ENCODE results near the gene U2AF1L4. TPM values are rescaled to one million over a fixed set of nuclear protein-coding genes. Genes with fewer than 3 reads are reported as not detected.

U2AF1L4 gene
- total RNA-seq, 2 experiments from 2014 or later = 42.3 to 43.9 TPM

GRCh38 chr19:35755131-35755549, 9.9 kb upstream of the U2AF1L4 start:
- peaks cover 23% of the 10 kb centered on the region for H3K4me1 Mint-ChIP-seq
- H3K27ac Mint-ChIP-seq = no peak overlapping the region

GRCh38 chr19:35754370-35755130, 9.3 kb upstream of the U2AF1L4 start:
- Mint-ChIP-seq H3K27ac (peak overlapping the region; percentile 22), H3K9me3 (no peaks in the 10 kb centered on the region), H3K36me3 (peaks cover 20% of the 10 kb centered on the region), H3K4me1 (peaks cover 26% of the 10 kb centered on the region), H3K27me3 (peaks cover 17% of the 10 kb centered on the region), H3K4me3 (no peak overlapping the region)
- DNase-seq = no peak

More at GRCh38 chr19:35755131-35755549, 9.9 kb upstream of the U2AF1L4 start:
- peak overlapping the region; percentile 27 for H3K4me3 Mint-ChIP-seq
- no peak for DNase-seq
- H3K9me3 Mint-ChIP-seq = no peaks in the 10 kb centered on the region
- peaks cover 23% of the 10 kb centered on the region for H3K36me3 Mint-ChIP-seq
- peaks cover 17% of the 10 kb centered on the region for H3K27me3 Mint-ChIP-seq

GRCh38 chr19:35753634-35754369, 8.6 kb upstream of the U2AF1L4 start:
- H3K36me3 Mint-ChIP-seq = peaks cover 20% of the 10 kb centered on the region
- H3K27ac Mint-ChIP-seq = no peak overlapping the region
- H3K4me3 Mint-ChIP-seq = no peak overlapping the region
- H3K4me1 Mint-ChIP-seq = peaks cover 26% of the 10 kb centered on the region
- no peak for DNase-seq
- peaks cover 17% of the 10 kb centered on the region for H3K27me3 Mint-ChIP-seq
- H3K9me3 Mint-ChIP-seq = no peaks in the 10 kb centered on the region

- Mint-ChIP-seq H3K4me1 (peaks cover 28% of the 10 kb centered on the region), H3K4me3 (no peak overlapping the region), H3K9me3 (no peaks in the 10 kb centered on the region), H3K27me3 (peaks cover 16% of the 10 kb centered on the region), H3K36me3 (peaks cover 22% of the 10 kb centered on the region), H3K27ac (no peak overlapping the region)
- DNase-seq = no peak
Observed at GRCh38 chr19:35752746-35753350, 7.6 kb upstream of the U2AF1L4 start.

- DNase-seq = no peak
- peaks cover 14% of the 10 kb centered on the region for H3K27me3 Mint-ChIP-seq
- peaks cover 27% of the 10 kb centered on the region for H3K4me1 Mint-ChIP-seq
- H3K36me3 Mint-ChIP-seq = peaks cover 23% of the 10 kb centered on the region
- H3K27ac Mint-ChIP-seq = no peak overlapping the region
- no peaks in the 10 kb centered on the region for H3K9me3 Mint-ChIP-seq
- no peak overlapping the region for H3K4me3 Mint-ChIP-seq
Observed at GRCh38 chr19:35751839-35752745, 6.9 kb upstream of the U2AF1L4 start.

GRCh38 chr19:35750167-35750566, 4.9 kb upstream of the U2AF1L4 start:
- Mint-ChIP-seq H3K9me3 (no peaks in the 10 kb centered on the region), H3K4me1 (peaks cover 29% of the 10 kb centered on the region), H3K27me3 (peaks cover 6% of the 10 kb centered on the region), H3K27ac (no peak overlapping the region), H3K4me3 (no peak overlapping the region), H3K36me3 (peaks cover 16% of the 10 kb centered on the region)
- DNase-seq = no peak

GRCh38 chr19:35748106-35749020, 3.1 kb upstream of the U2AF1L4 start, which contains the start of gene LIN37:
TSS of gene LIN37 (plus strand) at chr19:35748576. CDS start at chr19:35748725, 149 bp downstream.
- peak; percentile 97 for DNase-seq
- H3K4me1 Mint-ChIP-seq = peaks cover 37% of the 10 kb centered on the region
- peak within 1 kb of the TSS; percentile 97 for H3K4me3 Mint-ChIP-seq
- no peaks in the 10 kb centered on the region for H3K9me3 Mint-ChIP-seq
- peaks cover 15% of the 10 kb centered on the region for H3K36me3 Mint-ChIP-seq
- no peaks in the 10 kb centered on the region for H3K27me3 Mint-ChIP-seq
- peak within 1 kb of the TSS; percentile 94 for H3K27ac Mint-ChIP-seq

GRCh38 chr19:35746531-35746930, 1.3 kb upstream of the U2AF1L4 start:
- peaks cover 30% of the 10 kb centered on the region for H3K36me3 Mint-ChIP-seq
- H3K27ac Mint-ChIP-seq = peak overlapping the region; percentile 99
- H3K4me1 Mint-ChIP-seq = peaks cover 49% of the 10 kb centered on the region
- peak overlapping the region; percentile 85 for H3K4me3 Mint-ChIP-seq
- H3K9me3 Mint-ChIP-seq = no peaks in the 10 kb centered on the region
- DNase-seq = no peak
- no peaks in the 10 kb centered on the region for H3K27me3 Mint-ChIP-seq

GRCh38 chr19:35746087-35746462, 857 bp upstream of the U2AF1L4 start:
- no peaks in the 10 kb centered on the region for H3K27me3 Mint-ChIP-seq
- H3K9me3 Mint-ChIP-seq = no peaks in the 10 kb centered on the region
- H3K4me1 Mint-ChIP-seq = peaks cover 49% of the 10 kb centered on the region
- H3K27ac Mint-ChIP-seq = peak overlapping the region; percentile 99
- DNase-seq = no peak
- peaks cover 30% of the 10 kb centered on the region for H3K36me3 Mint-ChIP-seq
- H3K4me3 Mint-ChIP-seq = peak overlapping the region; percentile 85

GRCh38 chr19:35744430-35745327, 539 bp downstream of the U2AF1L4 start:
- Mint-ChIP-seq H3K4me3 (peak overlapping the region; percentile 85), H3K9me3 (no peaks in the 10 kb centered on the region), H3K27ac (peak overlapping the region; percentile 99), H3K36me3 (peaks cover 35% of the 10 kb centered on the region), H3K4me1 (peaks cover 47% of the 10 kb centered on the region), H3K27me3 (no peaks in the 10 kb centered on the region)
- peak; percentile 90 for DNase-seq

GRCh38 chr19:35743640-35744429, 1.4 kb downstream of the U2AF1L4 start:
- Mint-ChIP-seq H3K4me1 (peaks cover 45% of the 10 kb centered on the region), H3K36me3 (peaks cover 40% of the 10 kb centered on the region), H3K27ac (peak overlapping the region; percentile 99), H3K4me3 (peak overlapping the region; percentile 85), H3K27me3 (no peaks in the 10 kb centered on the region), H3K9me3 (no peaks in the 10 kb centered on the region)
- DNase-seq = no peak

GRCh38 chr19:35742121-35742724, 3.0 kb downstream of the U2AF1L4 start, which contains the start of gene IGFLR1:
TSS of gene IGFLR1 (minus strand) at chr19:35742452. CDS start at chr19:35741180, 1,272 bp downstream.
- Mint-ChIP-seq H3K27me3 (no peaks in the 10 kb centered on the region), H3K9me3 (no peaks in the 10 kb centered on the region), H3K27ac (peak within 1 kb of the TSS; percentile 99), H3K4me1 (peaks cover 45% of the 10 kb centered on the region), H3K36me3 (peaks cover 43% of the 10 kb centered on the region), H3K4me3 (peak within 1 kb of the TSS; percentile 85)
- peak; percentile 84 for DNase-seq
